ENCODE measurements around the gene TMEM232.

DNA sequence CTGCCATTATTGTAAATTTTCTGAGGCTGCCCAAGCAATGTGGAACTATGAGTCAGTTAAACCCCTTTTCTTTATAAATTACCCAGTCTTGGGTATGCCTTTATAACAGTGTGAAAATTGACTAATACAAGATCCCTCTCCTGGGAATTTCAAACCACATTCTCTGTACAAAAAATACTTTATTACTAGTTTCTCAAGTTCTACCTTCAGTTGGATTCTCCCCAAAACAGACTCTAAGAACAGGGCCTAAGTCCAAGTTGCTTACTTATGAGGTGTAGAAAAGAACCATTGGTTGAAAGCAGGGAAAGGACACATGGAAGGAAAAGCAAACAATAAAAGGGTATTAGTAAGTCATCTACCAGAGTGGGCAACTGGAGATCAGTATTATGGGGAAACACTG lies 343.2 kb downstream of the TMEM232 start:
- TF ChIP-seq JUN (IDR thresholded peaks at IDR 0.05; ENCODE audit: borderline replicate concordance, insufficient read depth, insufficient read length, low read depth) (no peak), POLR2AphosphoS5 (IDR thresholded peaks at IDR 0.05; ENCODE audit: insufficient read depth, low read depth, low read length) (no peak), POLR2A (IDR thresholded peaks at IDR 0.05; ENCODE audit: low read depth, low read length) (no peak), FOS (IDR thresholded peaks at IDR 0.05; ENCODE audit: borderline replicate concordance, insufficient read depth, low read length) (no peak), GATA2 (IDR thresholded peaks at IDR 0.05; ENCODE audit: insufficient read depth, insufficient read length, low read depth, low read length) (no peak), EZH2 (IDR thresholded peaks at IDR 0.05; ENCODE audit: borderline replicate concordance, low read depth, low read length, severe bottlenecking) (no peak)
- TF ChIP-seq, protein P1, sequence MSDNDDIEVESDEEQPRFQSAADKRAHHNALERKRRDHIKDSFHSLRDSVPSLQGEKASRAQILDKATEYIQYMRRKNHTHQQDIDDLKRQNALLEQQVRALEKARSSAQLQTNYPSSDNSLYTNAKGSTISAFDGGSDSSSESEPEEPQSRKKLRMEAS (IDR thresholded peaks at IDR 0.05; ENCODE audit: insufficient read depth, insufficient read length), result no peak
- TF ChIP-seq, protein P2, sequence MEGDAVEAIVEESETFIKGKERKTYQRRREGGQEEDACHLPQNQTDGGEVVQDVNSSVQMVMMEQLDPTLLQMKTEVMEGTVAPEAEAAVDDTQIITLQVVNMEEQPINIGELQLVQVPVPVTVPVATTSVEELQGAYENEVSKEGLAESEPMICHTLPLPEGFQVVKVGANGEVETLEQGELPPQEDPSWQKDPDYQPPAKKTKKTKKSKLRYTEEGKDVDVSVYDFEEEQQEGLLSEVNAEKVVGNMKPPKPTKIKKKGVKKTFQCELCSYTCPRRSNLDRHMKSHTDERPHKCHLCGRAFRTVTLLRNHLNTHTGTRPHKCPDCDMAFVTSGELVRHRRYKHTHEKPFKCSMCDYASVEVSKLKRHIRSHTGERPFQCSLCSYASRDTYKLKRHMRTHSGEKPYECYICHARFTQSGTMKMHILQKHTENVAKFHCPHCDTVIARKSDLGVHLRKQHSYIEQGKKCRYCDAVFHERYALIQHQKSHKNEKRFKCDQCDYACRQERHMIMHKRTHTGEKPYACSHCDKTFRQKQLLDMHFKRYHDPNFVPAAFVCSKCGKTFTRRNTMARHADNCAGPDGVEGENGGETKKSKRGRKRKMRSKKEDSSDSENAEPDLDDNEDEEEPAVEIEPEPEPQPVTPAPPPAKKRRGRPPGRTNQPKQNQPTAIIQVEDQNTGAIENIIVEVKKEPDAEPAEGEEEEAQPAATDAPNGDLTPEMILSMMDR (IDR thresholded peaks at IDR 0.05; ENCODE audit: extremely low read depth in 1 of 2, insufficient read depth in 1 of 2, low read depth in 1 of 2, low read length in 2 of 2), result no peak
